LNCAP (cell line): ENCODE data around the gene KBTBD12.

Source experiments
- CTCF ChIP-seq: fragments of 450-650 bp; IDR thresholded peaks from 2 replicates; pipeline ENCODE4 v1.5.1; 2017; ENCODE audit warnings: mild to moderate bottlenecking

KBTBD12 gene

GRCh38 chr3:127974226-127974625, 59.2 kb downstream of the KBTBD12 start:
- TF ChIP-seq CTCF, result no peak

- no peak for TF ChIP-seq CTCF
Measured at GRCh38 chr3:127975153-127976029, 60.4 kb downstream of the KBTBD12 start.

DNA sequence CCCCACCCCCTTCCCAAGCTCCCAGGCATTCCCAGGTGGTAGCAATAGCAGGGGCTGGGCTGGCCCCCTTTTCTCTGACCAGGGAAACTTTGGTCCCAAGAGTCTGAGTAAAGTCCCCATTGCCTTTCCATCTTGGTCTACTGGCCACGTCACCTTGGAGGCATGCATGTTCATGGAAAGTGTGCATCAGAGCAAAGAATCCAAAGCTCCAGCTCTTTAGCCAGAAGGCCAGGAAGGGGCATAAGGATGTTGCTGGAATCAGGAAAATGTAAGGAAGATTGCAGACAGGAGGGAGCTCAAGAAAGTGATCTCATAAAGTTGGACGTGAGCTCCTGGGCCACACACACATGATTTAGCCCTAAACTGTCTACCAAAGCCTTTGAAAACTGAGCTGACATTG, 63.6 kb downstream of the KBTBD12 start:
- TF ChIP-seq CTCF, result no peak

DNA sequence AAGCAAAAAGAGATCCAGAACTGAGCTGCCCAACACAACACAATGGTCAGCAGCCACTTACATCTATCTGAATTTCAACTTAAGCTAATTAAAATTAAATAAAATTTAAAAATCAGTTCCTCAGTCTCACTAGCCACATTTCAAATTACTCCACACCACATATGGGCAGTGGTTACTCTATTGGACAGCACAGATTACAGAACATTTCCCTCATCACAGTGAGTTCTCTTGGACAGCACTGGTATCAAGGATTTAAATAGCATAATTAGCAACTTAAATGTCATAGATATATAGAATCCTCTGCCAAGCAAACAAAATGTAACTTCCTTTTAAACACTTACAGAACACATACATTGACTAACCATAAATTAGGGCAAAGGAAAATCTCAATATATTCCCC, 64.4 kb downstream of the KBTBD12 start:
- TF ChIP-seq CTCF, result no peak

- no peak for TF ChIP-seq CTCF
Measured at GRCh38 chr3:127981097-127981496, 66.1 kb downstream of the KBTBD12 start.

DNA sequence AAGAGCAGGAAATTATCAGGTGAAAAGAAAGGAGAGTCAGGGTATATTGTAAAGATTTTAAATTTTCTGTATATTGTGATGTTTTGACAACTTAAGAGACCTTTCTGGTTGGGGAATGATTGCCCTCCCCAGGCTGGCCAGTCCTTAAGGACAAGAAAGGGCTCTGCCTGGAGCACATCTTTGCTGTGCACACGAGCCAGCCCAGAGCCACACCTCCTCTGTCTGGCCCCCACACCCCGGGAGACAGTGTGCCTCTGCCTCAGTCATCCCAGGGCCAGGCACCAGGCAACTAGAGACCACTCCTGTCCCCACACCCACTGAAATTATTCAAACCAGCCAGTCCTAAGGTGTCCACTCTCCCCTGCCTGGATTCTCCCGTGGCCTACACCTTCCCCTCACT, 67.1 kb downstream of the KBTBD12 start:
- TF ChIP-seq CTCF, result no peak

DNA sequence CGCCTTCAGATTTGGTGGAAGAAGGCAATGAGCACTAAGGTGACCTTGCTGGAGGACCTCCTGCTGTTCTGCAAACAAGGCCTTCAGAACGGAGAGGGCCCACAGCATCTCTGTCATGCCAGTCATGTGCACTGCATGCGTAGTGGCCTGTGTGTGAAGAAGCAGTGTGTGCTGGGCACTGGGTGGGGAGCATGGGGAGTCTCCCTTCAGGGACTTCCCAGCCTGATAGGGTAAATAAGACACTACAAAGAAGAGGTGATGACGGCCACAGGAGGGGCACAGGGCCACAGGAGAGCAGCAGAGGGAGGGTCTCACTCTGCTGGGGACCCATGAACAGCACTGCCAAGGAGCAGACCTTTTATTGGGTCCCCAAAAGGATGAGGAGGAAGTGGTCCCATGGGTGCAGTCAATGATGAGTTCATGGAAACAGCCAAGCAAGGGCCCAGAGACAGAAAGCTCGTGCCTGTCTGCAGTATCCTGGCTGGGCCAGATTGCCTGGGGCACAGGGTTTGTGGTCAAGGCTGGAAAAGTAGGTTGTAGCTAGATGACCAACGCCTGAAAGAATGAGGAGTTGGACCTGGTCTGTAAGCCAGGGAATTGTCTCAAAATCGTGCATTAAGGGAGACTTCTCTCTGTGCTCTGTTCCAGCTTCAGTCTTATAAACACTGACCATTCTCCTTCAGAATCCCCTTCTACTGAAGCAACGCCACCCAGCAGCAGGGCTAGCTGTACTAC, 69.4 kb downstream of the KBTBD12 start:
- no peak for TF ChIP-seq CTCF
